WTC11 (cell line): ENCODE data around the gene UGP2. TPM values are rescaled to one million over a fixed set of nuclear protein-coding genes. Genes with fewer than 3 reads are reported as not detected.

Experiments used
- ATAC-seq: fragments of 200-7000 bp; cut with Tn5 transposase; 2 replicates; pipeline ENCODE4 v1.10.0; 2021; ENCODE audit warnings: mild to moderate bottlenecking, moderate library complexity
- CTCF ChIA-PET: fragments of 300-600 bp; sonication (Branson Sonifier 250); formaldehyde crosslinking; loops from one replicate; lab custom pipeline; 2021; ENCODE audit warnings: antibody characterized with exemption; lab: Charles Lee
- POLR2A ChIA-PET: fragments of 350-600 bp; sonication (Branson Sonifier 250); formaldehyde crosslinking; loops from one replicate; lab custom pipeline; 2021; ENCODE audit warnings: antibody characterized with exemption; lab: Charles Lee
- DNase-seq: peaks from one replicate; pipeline ENCODE4 v3.0.0; 2021; ENCODE audit warnings: low spot score
- H3K27ac Mint-ChIP-seq: 2 replicates; pipeline ENCODE4 v1.8.0; 2021; ENCODE audit warnings: mixed read lengths
- H3K27me3 Mint-ChIP-seq: 2 replicates; pipeline ENCODE4 v1.8.0; 2021; ENCODE audit warnings: low read depth, mild to moderate bottlenecking, moderate library complexity, mixed read lengths
- H3K36me3 Mint-ChIP-seq: 2 replicates; pipeline ENCODE4 v1.8.0; 2021; ENCODE audit warnings: mixed read lengths
- H3K4me1 Mint-ChIP-seq: 2 replicates; pipeline ENCODE4 v1.8.0; 2022; ENCODE audit warnings: mixed read lengths
- H3K4me3 Mint-ChIP-seq: 2 replicates; pipeline ENCODE4 v1.8.0; 2021; ENCODE audit warnings: mild to moderate bottlenecking, moderate library complexity, mixed read lengths
- H3K9me3 Mint-ChIP-seq: 2 replicates; pipeline ENCODE4 v1.8.0; 2021; ENCODE audit warnings: mixed read lengths
- ATF1 ChIP-seq: sonication (generic); formaldehyde crosslinking; IDR thresholded peaks from 2 replicates; pipeline ENCODE4 v1.8.1; 2023; ENCODE audit warnings: mild to moderate bottlenecking, moderate library complexity, missing genetic modification reagents
- FOXK1 ChIP-seq: sonication (generic); formaldehyde crosslinking; IDR thresholded peaks from 2 replicates; pipeline ENCODE4 v1.8.0; 2022; ENCODE audit warnings: mild to moderate bottlenecking, moderate library complexity, missing genetic modification reagents
- GABPB1 ChIP-seq: sonication (generic); formaldehyde crosslinking; IDR thresholded peaks from 2 replicates; pipeline ENCODE4 v1.8.1; 2023; ENCODE audit warnings: mild to moderate bottlenecking, missing genetic modification reagents
- GTF2I ChIP-seq: fragments of 250-450 bp; sonication (Bioruptor Pico); conservative IDR thresholded peaks from 2 replicates; pipeline ENCODE4 v1.4.0; 2021; ENCODE audit warnings: mild to moderate bottlenecking
- IRF1 ChIP-seq: sonication (generic); formaldehyde crosslinking; IDR thresholded peaks from 2 replicates; pipeline ENCODE4 v1.8.0; 2023; ENCODE audit warnings: missing genetic modification reagents
- JAZF1 ChIP-seq: fragments of 250-450 bp; sonication (Bioruptor Pico); IDR thresholded peaks from 2 replicates; pipeline ENCODE4 v1.9.0; 2021; ENCODE audit warnings: moderate library complexity, mild to moderate bottlenecking, inconsistent platforms
- NFE2L1 ChIP-seq: sonication (generic); formaldehyde crosslinking; IDR thresholded peaks from 2 replicates; pipeline ENCODE4 v1.8.1; 2023; ENCODE audit warnings: missing genetic modification reagents
- RELA ChIP-seq: sonication (generic); formaldehyde crosslinking; IDR thresholded peaks from 2 replicates; pipeline ENCODE4 v1.8.1; 2022; ENCODE audit warnings: missing genetic modification reagents, mild to moderate bottlenecking, borderline replicate concordance
- RORB ChIP-seq: fragments of 250-450 bp; sonication (Bioruptor Pico); IDR thresholded peaks from 2 replicates; pipeline ENCODE4 v1.9.0; 2021; ENCODE audit warnings: mild to moderate bottlenecking
- SOX15 ChIP-seq: fragments of 250-450 bp; sonication (Bioruptor Pico); IDR thresholded peaks from 2 replicates; pipeline ENCODE4 v1.9.0; 2021; ENCODE audit warnings: mild to moderate bottlenecking
- STAT6 ChIP-seq: sonication (generic); formaldehyde crosslinking; conservative IDR thresholded peaks from 2 replicates; pipeline ENCODE4 v1.8.1; 2023; ENCODE audit warnings: mild to moderate bottlenecking, low read depth, missing genetic modification reagents, moderate library complexity
- TEAD4 ChIP-seq: sonication (generic); formaldehyde crosslinking; IDR thresholded peaks from 2 replicates; pipeline ENCODE4 v1.8.0; 2022; ENCODE audit warnings: mild to moderate bottlenecking, missing genetic modification reagents
- USF1 ChIP-seq: sonication (generic); formaldehyde crosslinking; IDR thresholded peaks from 2 replicates; pipeline ENCODE4 v1.8.0; 2022; ENCODE audit warnings: mild to moderate bottlenecking, missing genetic modification reagents
- ZBTB21 ChIP-seq: sonication (generic); formaldehyde crosslinking; IDR thresholded peaks from 2 replicates; pipeline ENCODE4 v1.8.1; 2023; ENCODE audit warnings: mild to moderate bottlenecking, missing genetic modification reagents, borderline replicate concordance
- ZNF138 ChIP-seq: sonication (generic); formaldehyde crosslinking; conservative IDR thresholded peaks from 2 replicates; pipeline ENCODE4 v1.8.1; 2022; ENCODE audit warnings: mild to moderate bottlenecking, moderate library complexity, missing genetic modification reagents
- ZNF219 ChIP-seq: sonication (generic); formaldehyde crosslinking; IDR thresholded peaks from 2 replicates; pipeline ENCODE4 v1.8.0; 2023; ENCODE audit warnings: missing genetic modification reagents, mild to moderate bottlenecking, borderline replicate concordance
- ZNF263 ChIP-seq: sonication (generic); formaldehyde crosslinking; IDR thresholded peaks from 2 replicates; pipeline ENCODE4 v1.8.1; 2022; ENCODE audit warnings: low read depth, mild to moderate bottlenecking, moderate library complexity, missing genetic modification reagents
- ZNF423 ChIP-seq: fragments of 250-450 bp; sonication (Bioruptor Pico); IDR thresholded peaks from 2 replicates; pipeline ENCODE4 v2.1.2; 2022; ENCODE audit warnings: mild to moderate bottlenecking, moderate library complexity
- ZNF512 ChIP-seq: sonication (generic); formaldehyde crosslinking; IDR thresholded peaks from 2 replicates; pipeline ENCODE4 v1.8.1; 2022; ENCODE audit warnings: missing genetic modification reagents, borderline replicate concordance
- ZNF671 ChIP-seq: fragments of 250-450 bp; sonication (Bioruptor Pico); IDR thresholded peaks from 2 replicates; pipeline ENCODE4 v1.8.0; 2021; ENCODE audit warnings: mild to moderate bottlenecking
- ZSCAN18 ChIP-seq: fragments of 250-450 bp; sonication (Bioruptor Pico); IDR thresholded peaks from 2 replicates; pipeline ENCODE4 v2.1.2; 2022; ENCODE audit warnings: mild to moderate bottlenecking, moderate library complexity
- total RNA-seq: library from RNA; stranded (reverse); gene quantifications from 3 replicates; pipeline ENCODE4 v1.2.3, GENCODE V29; 2021
- TF ChIP-seq, protein P1 (sequence below): sonication (generic); formaldehyde crosslinking; IDR thresholded peaks from 2 replicates; pipeline ENCODE4 v1.8.1; 2023; ENCODE audit warnings: mild to moderate bottlenecking, missing genetic modification reagents, borderline replicate concordance
- TF ChIP-seq, protein P2 (sequence below): sonication (generic); formaldehyde crosslinking; IDR thresholded peaks from 2 replicates; pipeline ENCODE4 v1.8.1; 2023; ENCODE audit warnings: mild to moderate bottlenecking, missing genetic modification reagents

Gene UGP2
- total RNA-seq, 1 experiment from 2014 or later, result 543 TPM

DNA sequence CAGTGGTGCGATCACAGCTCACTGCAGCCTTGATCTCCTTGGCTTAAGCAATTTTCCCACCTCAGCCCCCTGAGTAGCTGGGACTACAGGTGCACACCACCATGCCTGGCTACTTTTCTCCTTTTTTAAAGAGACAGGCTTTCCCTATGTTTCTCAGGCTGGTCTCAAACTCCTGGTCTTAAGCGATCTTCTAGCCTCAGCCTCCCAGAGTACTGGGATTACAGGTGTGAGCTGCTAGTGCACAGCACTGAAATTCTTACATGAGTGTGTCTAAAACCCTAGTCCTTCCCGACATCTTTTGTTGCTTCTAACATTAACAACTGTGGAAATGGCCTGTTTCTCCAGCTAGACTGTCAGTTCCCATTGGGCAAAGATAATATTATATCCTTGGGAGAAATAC lies 2.9 kb downstream of the UGP2 start (continued):
- TF ChIP-seq ZSCAN18, result no peak
- TF ChIP-seq ZNF423 (CRISPR knock-in tag), result no peak
- no peak for TF ChIP-seq STAT6

- Mint-ChIP-seq H3K27me3 (no peaks in the 10 kb centered on the region), H3K4me1 (peaks cover 64% of the 10 kb centered on the region), H3K27ac (peak overlapping the region; percentile 100), H3K36me3 (peaks cover 45% of the 10 kb centered on the region), H3K4me3 (peak overlapping the region; percentile 100), H3K9me3 (no peaks in the 10 kb centered on the region)
- ATAC-seq, result no peak
- TF ChIP-seq ZNF671 (CRISPR knock-in tag), result no peak
- TF ChIP-seq JAZF1 (CRISPR knock-in tag), result no peak
- TF ChIP-seq ZNF219 (CRISPR knock-in tag), result no peak
- TF ChIP-seq, protein P1, sequence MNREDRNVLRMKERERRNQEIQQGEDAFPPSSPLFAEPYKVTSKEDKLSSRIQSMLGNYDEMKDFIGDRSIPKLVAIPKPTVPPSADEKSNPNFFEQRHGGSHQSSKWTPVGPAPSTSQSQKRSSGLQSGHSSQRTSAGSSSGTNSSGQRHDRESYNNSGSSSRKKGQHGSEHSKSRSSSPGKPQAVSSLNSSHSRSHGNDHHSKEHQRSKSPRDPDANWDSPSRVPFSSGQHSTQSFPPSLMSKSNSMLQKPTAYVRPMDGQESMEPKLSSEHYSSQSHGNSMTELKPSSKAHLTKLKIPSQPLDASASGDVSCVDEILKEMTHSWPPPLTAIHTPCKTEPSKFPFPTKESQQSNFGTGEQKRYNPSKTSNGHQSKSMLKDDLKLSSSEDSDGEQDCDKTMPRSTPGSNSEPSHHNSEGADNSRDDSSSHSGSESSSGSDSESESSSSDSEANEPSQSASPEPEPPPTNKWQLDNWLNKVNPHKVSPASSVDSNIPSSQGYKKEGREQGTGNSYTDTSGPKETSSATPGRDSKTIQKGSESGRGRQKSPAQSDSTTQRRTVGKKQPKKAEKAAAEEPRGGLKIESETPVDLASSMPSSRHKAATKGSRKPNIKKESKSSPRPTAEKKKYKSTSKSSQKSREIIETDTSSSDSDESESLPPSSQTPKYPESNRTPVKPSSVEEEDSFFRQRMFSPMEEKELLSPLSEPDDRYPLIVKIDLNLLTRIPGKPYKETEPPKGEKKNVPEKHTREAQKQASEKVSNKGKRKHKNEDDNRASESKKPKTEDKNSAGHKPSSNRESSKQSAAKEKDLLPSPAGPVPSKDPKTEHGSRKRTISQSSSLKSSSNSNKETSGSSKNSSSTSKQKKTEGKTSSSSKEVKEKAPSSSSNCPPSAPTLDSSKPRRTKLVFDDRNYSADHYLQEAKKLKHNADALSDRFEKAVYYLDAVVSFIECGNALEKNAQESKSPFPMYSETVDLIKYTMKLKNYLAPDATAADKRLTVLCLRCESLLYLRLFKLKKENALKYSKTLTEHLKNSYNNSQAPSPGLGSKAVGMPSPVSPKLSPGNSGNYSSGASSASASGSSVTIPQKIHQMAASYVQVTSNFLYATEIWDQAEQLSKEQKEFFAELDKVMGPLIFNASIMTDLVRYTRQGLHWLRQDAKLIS (CRISPR knock-in tag), result no peak
- TF ChIP-seq, protein P2, sequence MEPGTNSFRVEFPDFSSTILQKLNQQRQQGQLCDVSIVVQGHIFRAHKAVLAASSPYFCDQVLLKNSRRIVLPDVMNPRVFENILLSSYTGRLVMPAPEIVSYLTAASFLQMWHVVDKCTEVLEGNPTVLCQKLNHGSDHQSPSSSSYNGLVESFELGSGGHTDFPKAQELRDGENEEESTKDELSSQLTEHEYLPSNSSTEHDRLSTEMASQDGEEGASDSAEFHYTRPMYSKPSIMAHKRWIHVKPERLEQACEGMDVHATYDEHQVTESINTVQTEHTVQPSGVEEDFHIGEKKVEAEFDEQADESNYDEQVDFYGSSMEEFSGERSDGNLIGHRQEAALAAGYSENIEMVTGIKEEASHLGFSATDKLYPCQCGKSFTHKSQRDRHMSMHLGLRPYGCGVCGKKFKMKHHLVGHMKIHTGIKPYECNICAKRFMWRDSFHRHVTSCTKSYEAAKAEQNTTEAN (CRISPR knock-in tag), result no peak
- TF ChIP-seq IRF1 (CRISPR knock-in tag), result no peak
- no peak for TF ChIP-seq GTF2I (CRISPR knock-in tag)
- no peak for TF ChIP-seq ZBTB21 (CRISPR knock-in tag)
- no peak for TF ChIP-seq GABPB1 (CRISPR knock-in tag)
- no peak for TF ChIP-seq ZNF138 (CRISPR knock-in tag)
- TF ChIP-seq RELA (CRISPR knock-in tag), result no peak
- no peak for TF ChIP-seq RORB
- TF ChIP-seq ATF1 (CRISPR knock-in tag), result no peak
- no peak for TF ChIP-seq FOXK1 (CRISPR knock-in tag)
- no peak for TF ChIP-seq ZNF512
- no peak for TF ChIP-seq SOX15 (CRISPR knock-in tag)
- TF ChIP-seq NFE2L1 (CRISPR knock-in tag), result no peak
- no peak for TF ChIP-seq TEAD4
- no peak for TF ChIP-seq ZNF263 (CRISPR knock-in tag)
- no peak for TF ChIP-seq USF1
- CTCF ChIA-PET, result interaction anchor here (0.6 to 1.5 kb wide), 3 partner anchors 10 to 147 kb away, joined by 3 to 8 read pairs (median 4); no protein-coding TSS in a partner anchor
- DNase-seq, result no peak
- POLR2A ChIA-PET, result interaction anchor here (0.6 to 0.7 kb wide), 3 partner anchors 8 to 232 kb away, joined by 3 to 7 read pairs (median 5); no protein-coding TSS in a partner anchor
Observed at GRCh38 chr2:63845866-63846265, 4.2 kb downstream of the UGP2 start.
